Naive B cell (primary cell): ENCODE data around the gene SAA1. TPM values are rescaled to one million over a fixed set of nuclear protein-coding genes. Genes with fewer than 3 reads are reported as not detected.
"Not testable (repeated sequence)": the region's sequence is repeated elsewhere in the genome, so short reads cannot be mapped to it uniquely, and the experiment has no call there.

Experiments used
- ATAC-seq, 2 donors: fragments of 150-1000 bp; cut with Tn5 transposase; 2 replicates each; pipeline ENCODE4 v1.10.0; 2021; ENCODE audit warnings: low read depth in 2 of 2, mild to moderate bottlenecking in 2 of 2, moderate library complexity in 2 of 2
- DNase-seq: peaks from one replicate; pipeline ENCODE4 v3.0.0; 2022
- H3K27ac Mint-ChIP-seq, 6 donors: one replicate each; pipeline ENCODE4 v1.8.0; 2020 to 2022; ENCODE audit warnings: mild to moderate bottlenecking in 6 of 6, mixed read lengths in 6 of 6, moderate library complexity in 5 of 6, inconsistent platforms in 2 of 6
- H3K27me3 Mint-ChIP-seq, 3 donors: one replicate each; pipeline ENCODE4 v1.8.0; 2021 to 2022; ENCODE audit warnings: mixed read lengths in 3 of 3, mild to moderate bottlenecking in 1 of 3
- H3K36me3 Mint-ChIP-seq, 2 donors: one replicate each; pipeline ENCODE4 v1.8.0; 2020 to 2022; ENCODE audit warnings: mixed read lengths in 2 of 2, inconsistent platforms in 1 of 2, mild to moderate bottlenecking in 1 of 2
- H3K4me1 Mint-ChIP-seq, 3 donors: one replicate each; pipeline ENCODE4 v1.8.0; 2020 to 2022; ENCODE audit warnings: mixed read lengths in 3 of 3, inconsistent platforms in 1 of 3, mild to moderate bottlenecking in 1 of 3, moderate library complexity in 1 of 3
- H3K4me3 Mint-ChIP-seq, 8 donors: one replicate each; pipeline ENCODE4 v1.8.0; 2020 to 2022; ENCODE audit warnings: mild to moderate bottlenecking in 8 of 8, mixed read lengths in 8 of 8, moderate library complexity in 8 of 8, inconsistent platforms in 2 of 8
- H3K9me3 Mint-ChIP-seq, 7 donors: one replicate each; pipeline ENCODE4 v1.8.0; 2020 to 2022; ENCODE audit warnings: mixed read lengths in 7 of 7, mild to moderate bottlenecking in 5 of 7, inconsistent platforms in 2 of 7, moderate library complexity in 1 of 7
- polyA plus RNA-seq, 6 donors: library from polyadenylated mRNA; unstranded; fragments of 300-500 nt; fragmentation: Illumina TruSeq; gene quantifications; one replicate each; pipeline ENCODE4 v1.2.3, GENCODE V29; 2021; ENCODE audit warnings: low read depth in 6 of 6

The SAA1 gene
- polyA plus RNA-seq, 6 donors from 2014 or later, result not detected

DNA sequence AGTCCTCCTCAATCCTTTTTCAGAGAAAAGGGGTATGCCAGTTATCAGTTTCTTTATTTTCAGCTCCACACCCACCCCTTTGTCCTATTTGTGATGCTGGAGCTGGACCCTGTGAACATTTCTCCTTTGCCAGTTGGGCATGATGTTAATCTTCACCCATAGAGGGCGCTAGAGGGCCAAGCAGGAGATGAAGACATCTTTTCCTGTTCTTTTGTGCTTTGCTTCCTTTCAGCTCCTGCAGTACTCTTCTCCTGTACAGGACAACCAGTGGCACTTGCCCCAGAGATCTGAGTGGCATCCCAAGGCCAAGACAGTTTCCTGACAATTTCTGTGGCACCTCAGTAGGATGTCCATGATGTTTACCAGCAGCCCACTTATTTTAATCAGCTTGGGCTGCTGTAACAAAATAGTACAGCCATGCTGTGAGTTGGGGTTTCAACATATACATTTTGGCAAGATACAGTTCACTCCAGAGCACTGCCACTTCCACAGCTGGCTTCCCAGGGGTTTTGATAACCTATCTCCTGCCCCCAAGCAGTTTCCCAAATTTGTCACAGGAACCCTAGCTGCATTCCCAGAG, 22.2 kb upstream of the SAA1 start:
- peaks cover 9 to 19% (median 13%) of the 10 kb centered on the region in 3 donors for H3K27me3 Mint-ChIP-seq
- H3K27ac Mint-ChIP-seq, result peak overlapping the region in 5 of 6 donors; percentile 1 to 80 (median 78)
- peak overlapping the region in 1 of 8 donors; percentile 41 for H3K4me3 Mint-ChIP-seq
- H3K36me3 Mint-ChIP-seq, result peaks cover 0 to 6% of the 10 kb centered on the region in 2 donors
- DNase-seq (peak; percentile 69), ATAC-seq (peak; percentile 40 to 56)
- H3K4me1 Mint-ChIP-seq, result peaks cover 10 to 26% (median 17%) of the 10 kb centered on the region in 3 donors
- peaks cover 0 to 13% (median 6%) of the 10 kb centered on the region in 7 donors for H3K9me3 Mint-ChIP-seq

DNA sequence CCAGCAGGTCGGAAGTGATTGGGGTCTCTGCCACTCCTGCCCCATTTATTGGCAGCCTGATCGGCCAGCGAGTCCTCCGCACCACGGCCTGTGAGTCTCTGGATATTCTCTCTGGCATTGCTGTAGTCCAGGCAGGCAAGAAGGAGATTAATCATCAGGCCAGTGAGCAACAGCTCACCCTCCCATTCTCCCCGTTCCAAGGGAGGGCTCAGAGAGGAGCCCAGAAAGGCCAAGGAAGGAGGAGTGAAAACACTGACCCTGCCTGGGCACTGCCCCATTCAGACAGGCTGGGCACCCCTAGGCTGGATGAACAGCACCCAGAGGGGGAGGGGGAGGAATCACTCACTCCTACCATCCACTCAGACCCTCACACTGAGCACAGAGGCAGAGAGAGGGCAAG, 20.7 kb upstream of the SAA1 start:
- ATAC-seq, result no peak
- Mint-ChIP-seq H3K4me3 (no peak overlapping the region), H3K4me1 (peaks cover 10 to 26% (median 17%) of the 10 kb centered on the region in 3 donors), H3K27ac (peak overlapping the region in 1 of 6 donors; percentile 52), H3K9me3 (peaks cover 0 to 13% (median 6%) of the 10 kb centered on the region in 7 donors), H3K27me3 (peaks cover 0 to 6% (median 0%) of the 10 kb centered on the region in 3 donors), H3K36me3 (no peaks in the 10 kb centered on the region)
- DNase-seq, result no peak

DNA sequence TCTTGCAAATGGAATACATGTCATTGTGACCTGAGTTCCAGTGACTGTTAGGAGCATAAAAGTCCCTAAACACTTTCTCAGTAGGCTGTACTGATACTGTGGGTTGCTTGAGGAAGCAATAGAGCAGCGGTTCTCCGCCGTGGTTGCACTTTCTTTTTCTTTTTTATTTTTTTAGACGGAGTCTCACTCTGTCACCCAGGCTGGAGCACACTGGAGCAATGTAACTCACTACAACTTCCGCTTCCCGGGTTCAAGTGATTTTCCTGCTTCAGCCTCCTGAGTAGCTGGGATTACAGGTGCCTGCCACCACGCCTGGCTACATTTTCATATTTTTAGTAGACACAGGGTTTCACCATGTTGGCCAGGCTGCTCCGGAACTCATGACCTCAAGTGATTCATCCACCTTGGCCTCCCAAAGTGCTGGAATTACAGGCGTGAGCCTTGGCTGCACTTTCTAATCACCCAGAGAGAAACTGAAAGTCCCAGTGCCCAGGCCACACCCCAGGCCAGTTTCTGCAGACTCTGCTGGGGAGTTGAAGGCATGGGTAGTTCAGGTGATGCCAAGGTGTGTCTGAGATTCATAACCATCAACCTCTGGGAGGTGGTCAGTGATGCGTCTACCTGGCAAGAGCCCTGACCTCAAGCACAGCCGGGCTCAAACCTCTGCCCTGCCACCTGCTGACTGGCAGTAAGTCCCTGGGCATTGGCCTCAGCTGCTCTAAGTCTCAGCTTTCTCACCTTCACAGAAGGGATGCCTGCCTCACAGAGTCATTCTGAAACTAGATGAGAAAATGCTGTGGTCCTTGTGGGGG, 19.5 kb upstream of the SAA1 start:
- not testable (repeated sequence) for H3K9me3 Mint-ChIP-seq, H3K27me3 Mint-ChIP-seq, H3K36me3 Mint-ChIP-seq
- H3K4me3 Mint-ChIP-seq, result peak overlapping the region; percentile 43 to 90 (median 75)
- peaks cover 10 to 26% (median 17%) of the 10 kb centered on the region in 3 donors for H3K4me1 Mint-ChIP-seq
- ATAC-seq, result peak; percentile 81 to 88
- peak overlapping the region in 5 of 6 donors; percentile 49 to 94 (median 80) for H3K27ac Mint-ChIP-seq
- peak; percentile 8 for DNase-seq

DNA sequence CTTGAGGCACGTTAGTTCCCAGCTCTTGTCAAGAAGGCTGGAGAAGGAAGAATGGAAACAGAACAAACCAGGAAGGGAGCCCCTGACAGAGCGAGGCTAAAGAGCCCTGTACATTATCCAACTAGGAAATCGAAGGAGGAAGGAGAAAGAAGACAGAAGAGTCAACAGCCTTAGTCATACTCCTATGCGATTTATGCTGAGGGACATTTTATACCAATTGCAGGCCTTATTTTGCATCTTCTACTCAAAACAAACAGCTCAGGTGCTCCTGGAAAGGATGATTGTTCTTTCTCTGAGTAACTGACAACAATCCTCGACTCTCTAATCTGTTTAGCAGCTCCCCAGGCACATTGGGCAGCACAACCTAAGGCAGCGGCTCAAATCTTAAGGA, 18.9 kb upstream of the SAA1 start:
- H3K4me3 Mint-ChIP-seq, result peak overlapping the region in 4 of 8 donors; percentile 19 to 90 (median 49)
- not testable (repeated sequence) for ATAC-seq, H3K36me3 Mint-ChIP-seq, H3K27me3 Mint-ChIP-seq, H3K9me3 Mint-ChIP-seq, DNase-seq
- peaks cover 10 to 26% (median 17%) of the 10 kb centered on the region in 3 donors for H3K4me1 Mint-ChIP-seq
- H3K27ac Mint-ChIP-seq, result peak overlapping the region in 4 of 6 donors; percentile 49 to 87 (median 76)

GRCh38 chr11:18248561-18248960, 17.5 kb upstream of the SAA1 start, which contains the start of gene SAA2:
Gene SAA2, minus strand, starts transcription at chr11:18248668. Its CDS starts 657 bp downstream, at chr11:18248011.
- H3K27me3 Mint-ChIP-seq, result no peaks in the 10 kb centered on the region
- no peak within 1 kb of the TSS for H3K4me3 Mint-ChIP-seq
- peaks cover 10 to 26% (median 17%) of the 10 kb centered on the region in 3 donors for H3K4me1 Mint-ChIP-seq
- no peaks in the 10 kb centered on the region for H3K36me3 Mint-ChIP-seq
- no peak for ATAC-seq
- H3K9me3 Mint-ChIP-seq, result peaks cover 0 to 4% (median 3%) of the 10 kb centered on the region in 7 donors
- no peak for DNase-seq
- peak within 1 kb of the TSS in 2 of 6 donors; percentile 64 to 77 for H3K27ac Mint-ChIP-seq

GRCh38 chr11:18253233-18253632, 12.8 kb upstream of the SAA1 start:
- peaks cover 0 to 11% (median 0%) of the 10 kb centered on the region in 3 donors for H3K27me3 Mint-ChIP-seq
- H3K36me3 Mint-ChIP-seq, result no peaks in the 10 kb centered on the region
- no peak for DNase-seq
- H3K9me3 Mint-ChIP-seq, result peaks cover 0 to 2% (median 0%) of the 10 kb centered on the region in 7 donors
- no peak for ATAC-seq
- no peaks in the 10 kb centered on the region for H3K4me1 Mint-ChIP-seq
- peak overlapping the region in 2 of 6 donors; percentile 1 to 38 for H3K27ac Mint-ChIP-seq
- H3K4me3 Mint-ChIP-seq, result no peak overlapping the region

- H3K27me3 Mint-ChIP-seq, result peaks cover 0 to 11% (median 0%) of the 10 kb centered on the region in 3 donors
- ATAC-seq (no peak), DNase-seq (no peak)
- no peak overlapping the region for H3K27ac Mint-ChIP-seq
- H3K9me3 Mint-ChIP-seq, result peaks cover 0 to 2% (median 0%) of the 10 kb centered on the region in 7 donors
- no peaks in the 10 kb centered on the region for H3K36me3 Mint-ChIP-seq
- H3K4me3 Mint-ChIP-seq, result no peak overlapping the region
- no peaks in the 10 kb centered on the region for H3K4me1 Mint-ChIP-seq
Observed at GRCh38 chr11:18253778-18254338, 12.2 kb upstream of the SAA1 start.

DNA sequence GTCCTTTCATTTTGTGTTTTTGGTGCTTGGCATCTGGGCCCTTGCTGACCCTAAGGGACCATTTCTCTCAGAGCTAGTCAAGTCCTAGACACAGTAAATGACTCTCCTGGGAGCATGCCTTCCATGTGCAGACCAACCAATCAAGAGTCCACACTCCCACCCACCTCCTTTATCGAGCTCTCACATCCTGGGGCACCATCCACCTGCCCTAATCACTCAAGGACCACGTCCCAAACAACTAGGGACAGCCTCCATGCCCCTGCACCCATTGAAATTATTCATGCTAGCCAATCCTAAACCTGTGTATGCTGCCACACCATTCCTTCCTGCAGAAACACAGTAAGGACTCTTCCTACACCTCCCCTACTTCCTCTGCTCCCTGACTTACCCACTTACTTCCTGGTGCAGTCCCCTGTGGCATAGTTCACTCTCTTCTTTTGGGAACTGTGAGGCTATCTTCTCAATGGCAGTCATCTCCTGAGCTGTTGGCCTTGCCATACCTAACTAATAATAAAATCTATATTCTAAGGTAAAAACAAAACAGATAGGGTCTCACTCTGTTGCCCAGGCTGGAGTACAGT, 11.2 kb upstream of the SAA1 start:
- ATAC-seq (no peak), DNase-seq (no peak)
- Mint-ChIP-seq H3K9me3 (peaks cover 0 to 2% (median 0%) of the 10 kb centered on the region in 7 donors), H3K4me1 (no peaks in the 10 kb centered on the region), H3K4me3 (no peak overlapping the region), H3K27ac (no peak overlapping the region), H3K27me3 (peaks cover 0 to 11% (median 0%) of the 10 kb centered on the region in 3 donors), H3K36me3 (no peaks in the 10 kb centered on the region)

- H3K27ac Mint-ChIP-seq, result no peak overlapping the region
- no peaks in the 10 kb centered on the region for H3K4me1 Mint-ChIP-seq
- no peak overlapping the region for H3K4me3 Mint-ChIP-seq
- H3K36me3 Mint-ChIP-seq, result no peaks in the 10 kb centered on the region
- DNase-seq (no peak), ATAC-seq (no peak)
- peaks cover 4 to 7% (median 6%) of the 10 kb centered on the region in 3 donors for H3K27me3 Mint-ChIP-seq
- H3K9me3 Mint-ChIP-seq, result peaks cover 0 to 2% (median 0%) of the 10 kb centered on the region in 7 donors
Observed at GRCh38 chr11:18259259-18259658, 6.8 kb upstream of the SAA1 start.

DNA sequence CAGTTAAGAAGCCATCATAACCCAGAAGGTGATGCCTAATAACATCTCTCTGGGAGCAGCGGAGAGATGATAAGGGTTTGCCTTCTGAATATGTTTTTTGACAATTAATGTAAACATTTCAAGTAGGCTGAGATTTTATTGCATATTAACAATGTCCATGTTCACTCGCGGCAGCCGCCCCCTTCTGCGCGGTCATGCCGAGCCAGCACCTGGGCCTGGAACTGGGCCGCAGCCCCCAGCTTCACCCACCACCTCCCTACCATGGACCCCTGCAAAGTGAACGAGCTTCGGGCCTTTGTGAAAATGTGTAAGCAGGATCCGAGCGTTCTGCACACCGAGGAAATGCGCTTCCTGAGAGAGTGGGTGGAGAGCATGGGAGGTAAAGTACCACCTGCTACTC, 4.3 kb upstream of the SAA1 start:
- DNase-seq (no peak), ATAC-seq (no peak)
- peaks cover 0 to 7% (median 4%) of the 10 kb centered on the region in 3 donors for H3K4me1 Mint-ChIP-seq
- no peak overlapping the region for H3K27ac Mint-ChIP-seq
- H3K9me3 Mint-ChIP-seq, result peaks cover 0 to 4% (median 0%) of the 10 kb centered on the region in 7 donors
- H3K27me3 Mint-ChIP-seq, result peaks cover 0 to 7% (median 4%) of the 10 kb centered on the region in 3 donors
- no peaks in the 10 kb centered on the region for H3K36me3 Mint-ChIP-seq
- no peak overlapping the region for H3K4me3 Mint-ChIP-seq

DNA sequence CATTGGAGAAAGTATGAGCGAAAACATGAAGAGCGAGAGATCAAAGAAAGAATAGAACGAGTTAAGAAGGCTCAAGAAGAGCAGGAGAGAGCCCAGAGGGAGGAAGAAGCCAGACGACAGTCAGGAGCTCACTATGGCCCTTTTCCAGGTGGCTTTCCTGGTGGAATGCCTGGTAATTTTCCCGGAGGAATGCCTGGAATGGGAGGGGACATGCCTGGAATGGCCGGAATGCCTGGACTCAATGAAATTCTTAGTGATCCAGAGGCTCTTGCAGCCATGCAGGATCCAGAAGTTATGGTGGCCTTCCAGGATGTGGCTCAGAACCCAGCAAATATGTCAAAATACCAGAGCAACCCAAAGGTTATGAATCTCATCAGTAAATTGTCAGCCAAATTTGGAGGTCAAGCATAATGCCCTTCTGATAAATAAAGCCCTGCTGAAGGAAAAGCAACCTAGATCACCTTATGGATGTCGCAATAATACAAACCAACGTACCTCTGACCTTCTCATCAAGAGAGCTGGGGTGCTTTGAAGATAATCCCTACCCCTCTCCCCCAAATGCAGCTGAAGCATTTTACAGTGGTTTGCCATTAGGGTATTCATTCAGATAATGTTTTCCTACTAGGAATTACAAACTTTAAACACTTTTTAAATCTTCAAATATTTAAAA, 3.2 kb upstream of the SAA1 start:
- not testable (repeated sequence) for H3K9me3 Mint-ChIP-seq, H3K36me3 Mint-ChIP-seq, DNase-seq, H3K27ac Mint-ChIP-seq, H3K4me1 Mint-ChIP-seq, H3K4me3 Mint-ChIP-seq, ATAC-seq, H3K27me3 Mint-ChIP-seq

DNA sequence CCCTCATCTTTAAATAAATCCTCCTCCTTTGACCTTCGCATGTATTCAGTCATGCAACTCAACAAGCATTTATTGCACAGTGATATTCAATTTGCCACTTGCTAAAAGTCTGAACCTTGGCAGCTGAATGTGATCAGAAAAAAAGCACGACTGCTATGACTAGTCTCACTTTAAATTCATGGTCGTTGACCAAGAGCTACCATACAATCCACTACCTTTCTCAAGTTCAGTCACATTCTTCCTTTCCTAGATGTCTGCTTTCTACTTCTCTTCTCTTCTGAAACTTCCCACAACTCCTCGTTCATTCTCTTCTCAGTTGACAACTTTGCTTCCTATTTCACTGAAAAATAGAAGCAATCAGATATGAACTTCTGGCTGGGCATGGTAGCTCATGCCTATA, 2.0 kb upstream of the SAA1 start:
- H3K9me3 Mint-ChIP-seq, result peaks cover 0 to 4% (median 0%) of the 10 kb centered on the region in 7 donors
- ATAC-seq, result no peak

More for the DNA sequence above, 2.0 kb upstream of the SAA1 start:
- Mint-ChIP-seq H3K27me3 (peaks cover 0 to 7% (median 4%) of the 10 kb centered on the region in 3 donors), H3K4me1 (peaks cover 4 to 8% (median 7%) of the 10 kb centered on the region in 3 donors), H3K4me3 (no peak overlapping the region), H3K36me3 (no peaks in the 10 kb centered on the region), H3K27ac (peak overlapping the region in 1 of 6 donors; percentile 60)
- no peak for DNase-seq
